IPS DF 19.7 (cell line): ENCODE measurements around the gene IL1RAPL1.

Experiments used
- DNase-seq: peaks from one replicate; pipeline ENCODE4 v3.0.0-alpha.2; 2013; ENCODE audit warnings: low read depth, low spot score

Gene IL1RAPL1

GRCh38 chrX:29530501-29530900 lies 943.3 kb downstream of the IL1RAPL1 start:
- no peak for DNase-seq

- no peak for DNase-seq
These were observed 944.1 kb downstream of the IL1RAPL1 start for GRCh38 chrX:29531336-29531735.

- no peak for DNase-seq
These were observed 948.2 kb downstream of the IL1RAPL1 start for GRCh38 chrX:29535212-29536162.

GRCh38 chrX:29541038-29541437 lies 953.8 kb downstream of the IL1RAPL1 start:
- no peak for DNase-seq

- DNase-seq: no peak
These were observed 954.9 kb downstream of the IL1RAPL1 start for GRCh38 chrX:29542152-29542551.

- no peak for DNase-seq
These were observed 958.6 kb downstream of the IL1RAPL1 start for GRCh38 chrX:29545878-29546277.

GRCh38 chrX:29547877-29548276 lies 960.6 kb downstream of the IL1RAPL1 start:
- no peak for DNase-seq

GRCh38 chrX:29553542-29553941 lies 966.3 kb downstream of the IL1RAPL1 start:
- DNase-seq: no peak

- no peak for DNase-seq
These were observed 968.3 kb downstream of the IL1RAPL1 start for GRCh38 chrX:29555465-29556091.

- no peak for DNase-seq
These were observed 972.8 kb downstream of the IL1RAPL1 start for GRCh38 chrX:29560065-29560464.

GRCh38 chrX:29561417-29561816 lies 974.2 kb downstream of the IL1RAPL1 start:
- no peak for DNase-seq

GRCh38 chrX:29580560-29580959 lies 993.3 kb downstream of the IL1RAPL1 start:
- no peak for DNase-seq

GRCh38 chrX:29581223-29581622 lies 994.0 kb downstream of the IL1RAPL1 start:
- no peak for DNase-seq

- no peak for DNase-seq
These were observed 999.9 kb downstream of the IL1RAPL1 start for GRCh38 chrX:29587107-29587506.

- no peak for DNase-seq
These were observed 1003.7 kb downstream of the IL1RAPL1 start for GRCh38 chrX:29590921-29591320.

GRCh38 chrX:29604381-29604780 lies 1017.1 kb downstream of the IL1RAPL1 start:
- no peak for DNase-seq

GRCh38 chrX:29617276-29617675 lies 1030.0 kb downstream of the IL1RAPL1 start:
- no peak for DNase-seq

- DNase-seq: no peak
These were observed 1030.5 kb downstream of the IL1RAPL1 start for GRCh38 chrX:29617725-29618124.

- no peak for DNase-seq
These were observed 1040.6 kb downstream of the IL1RAPL1 start for GRCh38 chrX:29627833-29628232.

GRCh38 chrX:29634516-29634915 lies 1047.3 kb downstream of the IL1RAPL1 start:
- DNase-seq: no peak

- DNase-seq: no peak
These were observed 1049.1 kb downstream of the IL1RAPL1 start for GRCh38 chrX:29636331-29636730.

- no peak for DNase-seq
These were observed 1052.9 kb downstream of the IL1RAPL1 start for GRCh38 chrX:29640106-29640505.

GRCh38 chrX:29641461-29641860 lies 1054.2 kb downstream of the IL1RAPL1 start:
- no peak for DNase-seq
